GM21423 (cell line): ENCODE measurements around the gene PODXL2.

ENCODE experiments used
- ATAC-seq: cut with Tn5 transposase; IDR thresholded peaks from one replicate; pipeline ENCODE4 v1.9.1; 2021; ENCODE audit warnings: mild to moderate bottlenecking, moderate library complexity; ENCODE audit not compliant: unreplicated experiment

PODXL2 gene

DNA sequence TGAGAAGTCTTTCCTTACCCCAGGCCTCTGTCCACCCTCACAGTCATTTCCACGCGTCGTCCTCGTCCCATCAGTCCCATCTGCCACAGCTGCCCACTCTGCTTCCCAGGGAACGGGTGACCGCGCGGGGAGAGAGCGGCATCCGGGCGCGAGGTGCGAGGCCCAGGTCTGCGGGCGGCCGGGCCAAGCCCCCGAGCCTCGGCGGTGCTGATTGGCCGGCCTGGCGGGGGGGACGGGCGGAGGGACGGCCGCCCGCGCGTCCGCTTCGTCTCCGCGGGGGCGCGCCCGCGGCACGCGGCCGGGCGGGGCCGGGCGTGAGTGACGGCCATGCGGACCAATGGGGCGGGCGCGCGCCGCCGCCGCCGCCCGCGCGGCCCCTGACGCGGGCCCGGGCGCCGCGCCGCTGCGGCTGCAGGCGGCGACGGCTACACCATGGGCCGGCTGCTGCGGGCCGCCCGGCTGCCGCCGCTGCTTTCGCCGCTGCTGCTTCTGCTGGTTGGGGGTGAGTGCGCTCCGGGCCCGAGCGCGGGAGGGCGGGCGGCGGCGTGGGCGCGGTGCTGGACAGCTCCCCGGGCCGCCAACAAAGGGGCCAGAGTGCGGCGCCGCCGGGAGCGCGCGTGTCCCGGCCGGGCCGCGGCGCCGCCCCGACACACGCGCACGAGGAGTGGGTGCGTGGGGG lies at the start of gene PODXL2:
PODXL2 (plus strand) TSS at position 398 of the 679 bp plus-strand sequence; CDS start at position 433, 35 bp downstream.
- peak; percentile 47 for ATAC-seq

GRCh38 chr3:127580327-127581060 lies 48.5 kb upstream of the PODXL2 start:
- no peak for ATAC-seq

DNA sequence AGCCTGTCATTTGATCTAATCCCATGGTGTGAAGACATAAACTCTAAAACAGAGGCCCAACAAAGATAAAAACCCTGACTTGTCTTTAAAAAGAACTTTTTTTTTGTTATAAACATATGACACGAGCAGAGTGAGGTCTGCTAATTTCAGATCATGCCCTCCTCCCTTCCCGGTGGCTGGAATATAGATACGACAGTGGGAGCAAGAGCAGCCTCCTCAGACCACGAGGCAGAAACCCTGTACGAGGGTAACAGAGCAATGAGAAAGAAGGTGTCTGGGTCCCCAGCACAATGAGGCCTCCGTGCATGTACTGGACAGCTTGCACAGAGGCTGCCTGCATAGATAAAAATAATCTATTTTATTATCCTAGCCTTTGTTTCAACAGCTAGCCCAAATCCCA lies 44.3 kb upstream of the PODXL2 start:
- ATAC-seq = no peak

DNA sequence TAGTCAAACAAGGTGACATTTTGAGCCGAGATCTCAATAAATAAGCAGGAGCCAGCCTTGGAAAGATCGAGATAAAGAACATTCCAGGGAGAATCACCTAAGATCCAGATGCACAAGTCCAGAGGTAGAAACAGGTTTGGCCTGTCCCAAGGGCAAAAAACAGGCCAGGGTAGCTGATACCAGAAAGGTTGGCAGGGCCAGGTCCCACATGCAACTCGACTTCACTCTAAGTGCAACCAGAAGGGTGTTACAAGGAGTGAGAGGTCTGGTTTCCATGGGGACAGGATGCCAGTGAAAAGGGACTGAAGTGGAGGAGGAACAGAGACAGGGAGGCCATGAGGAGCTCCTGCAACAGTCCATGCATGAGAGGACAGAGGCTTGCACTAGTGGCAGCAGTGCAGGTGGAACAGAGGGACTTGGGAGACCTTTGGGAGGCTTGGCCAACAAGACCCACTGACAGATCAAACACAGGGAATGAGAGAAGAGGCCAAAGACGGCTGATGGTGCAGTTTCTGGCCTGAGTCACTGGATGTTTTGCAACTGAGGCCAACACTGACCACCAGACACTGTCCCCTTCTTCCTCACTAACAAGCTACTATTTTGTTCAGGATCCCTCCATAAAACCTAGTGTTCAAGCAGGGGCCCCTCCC lies 43.7 kb upstream of the PODXL2 start:
- no peak for ATAC-seq

- ATAC-seq = no peak
Measured at GRCh38 chr3:127585813-127586413, 43.1 kb upstream of the PODXL2 start.

GRCh38 chr3:127587876-127588275 lies 41.1 kb upstream of the PODXL2 start:
- ATAC-seq = no peak

GRCh38 chr3:127588806-127589577 lies 40.0 kb upstream of the PODXL2 start:
- no peak for ATAC-seq

DNA sequence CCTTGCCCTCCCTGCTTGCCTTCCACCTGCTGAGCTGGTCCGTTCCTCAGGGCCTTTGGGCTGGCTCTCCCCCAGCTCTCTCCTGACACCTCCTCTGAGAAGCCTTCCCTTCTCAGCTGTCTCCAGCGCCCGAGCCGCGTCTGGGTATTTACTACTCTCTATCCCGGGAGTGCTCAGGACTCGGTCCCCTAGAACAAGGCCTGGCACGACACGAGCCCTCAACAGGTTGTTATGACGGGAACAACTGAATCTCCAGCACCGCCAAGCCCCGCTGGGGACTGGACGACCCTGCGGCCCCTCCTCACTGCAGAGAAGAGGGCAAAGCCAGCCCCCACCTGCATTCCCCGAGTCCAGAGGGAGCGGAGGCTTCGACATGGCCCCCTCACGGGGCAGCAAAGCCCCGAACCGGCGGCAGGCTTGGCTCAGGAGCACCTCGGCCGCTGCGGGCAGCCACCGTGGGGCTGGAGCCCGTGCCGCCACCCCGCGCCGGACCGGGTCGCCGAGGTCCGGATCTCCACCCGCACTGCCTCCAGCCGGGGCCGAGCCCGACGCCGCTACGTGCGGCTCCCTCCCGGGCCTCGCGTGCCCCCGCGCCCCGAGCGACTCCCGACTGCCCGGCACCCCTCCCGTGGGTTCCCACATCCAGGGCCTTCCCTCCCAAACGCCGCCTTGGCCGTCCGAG lies 39.2 kb upstream of the PODXL2 start:
- peak; percentile 1 for ATAC-seq

- peak; percentile 28 for ATAC-seq
Measured at GRCh38 chr3:127590282-127590592, 38.7 kb upstream of the PODXL2 start.

GRCh38 chr3:127590593-127591465 lies 38.2 kb upstream of the PODXL2 start, which contains the start of gene TPRA1:
TSS of gene TPRA1 (minus strand) at chr3:127590733. CDS start at chr3:127580146, 10,587 bp downstream.
- peak; percentile 70 for ATAC-seq

- ATAC-seq = no peak
Measured at GRCh38 chr3:127593178-127593577, 35.8 kb upstream of the PODXL2 start.

- ATAC-seq = no peak
Measured at GRCh38 chr3:127595303-127595702, 33.7 kb upstream of the PODXL2 start.

DNA sequence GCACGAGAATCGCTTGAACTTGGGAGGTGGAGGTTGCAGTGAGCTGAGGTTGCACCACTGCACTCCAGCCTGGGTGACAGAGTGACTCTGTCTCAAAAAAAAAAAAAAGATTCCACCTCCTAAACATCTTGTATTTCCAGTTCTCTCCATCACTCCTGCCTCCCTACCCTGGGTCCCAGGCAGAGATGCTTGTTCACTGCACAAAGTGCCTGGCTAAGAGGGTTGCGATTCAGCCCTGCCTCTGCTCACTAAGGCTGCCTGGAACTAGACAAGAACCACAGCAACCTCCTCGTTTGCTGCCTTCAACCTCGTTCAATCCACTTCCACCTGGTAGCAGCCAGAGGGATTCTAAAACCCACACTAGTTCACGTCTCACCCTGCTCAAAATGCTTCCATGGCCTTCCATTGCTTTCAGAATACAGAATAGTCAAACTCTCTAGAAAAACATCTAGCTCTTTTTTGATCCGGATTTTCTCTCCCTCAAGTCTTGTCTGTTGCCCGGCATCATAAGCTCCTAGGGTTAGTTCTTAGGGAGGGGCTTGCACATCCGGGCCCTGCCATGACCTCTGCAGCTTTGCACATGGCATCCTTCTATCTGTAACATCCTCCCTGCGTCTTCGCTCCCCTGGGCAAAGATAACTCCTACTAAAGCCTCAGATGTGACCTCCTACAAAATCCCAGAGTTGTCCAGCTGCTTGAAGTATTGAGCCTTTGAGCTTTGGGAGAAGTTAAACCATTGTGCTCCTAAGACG lies 31.8 kb upstream of the PODXL2 start:
- ATAC-seq = no peak

DNA sequence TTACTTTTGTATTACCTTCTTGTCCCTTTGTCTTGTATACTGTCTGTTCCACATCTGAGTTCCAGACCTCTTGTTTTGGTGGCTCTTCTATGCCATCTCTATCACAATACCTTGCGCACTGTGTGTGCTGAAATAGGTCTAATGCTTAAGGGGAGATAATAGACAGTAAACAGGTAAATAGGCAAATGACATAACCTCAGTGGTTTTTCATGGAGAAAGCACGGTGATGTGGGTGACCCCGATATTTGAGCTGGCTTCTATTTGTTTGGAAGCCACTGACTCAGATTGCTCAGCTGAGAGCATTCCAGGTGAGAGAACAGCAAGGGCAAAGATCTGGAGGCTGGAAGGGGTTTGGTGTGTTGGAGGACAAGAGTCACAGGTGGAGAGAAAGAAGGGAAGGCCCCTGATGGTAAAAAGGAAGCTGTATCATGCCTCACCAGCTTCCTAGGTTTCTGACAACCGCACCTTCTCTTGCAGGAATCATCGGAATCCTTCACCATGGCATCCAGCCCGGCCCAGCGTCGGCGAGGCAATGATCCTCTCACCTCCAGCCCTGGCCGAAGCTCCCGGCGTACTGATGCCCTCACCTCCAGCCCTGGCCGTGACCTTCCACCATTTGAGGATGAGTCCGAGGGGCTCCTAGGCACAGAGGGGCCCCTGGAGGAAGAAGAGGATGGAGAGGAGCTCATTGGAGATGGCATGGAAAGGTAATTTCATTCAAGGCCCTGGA lies 30.0 kb upstream of the PODXL2 start:
- ATAC-seq = no peak

DNA sequence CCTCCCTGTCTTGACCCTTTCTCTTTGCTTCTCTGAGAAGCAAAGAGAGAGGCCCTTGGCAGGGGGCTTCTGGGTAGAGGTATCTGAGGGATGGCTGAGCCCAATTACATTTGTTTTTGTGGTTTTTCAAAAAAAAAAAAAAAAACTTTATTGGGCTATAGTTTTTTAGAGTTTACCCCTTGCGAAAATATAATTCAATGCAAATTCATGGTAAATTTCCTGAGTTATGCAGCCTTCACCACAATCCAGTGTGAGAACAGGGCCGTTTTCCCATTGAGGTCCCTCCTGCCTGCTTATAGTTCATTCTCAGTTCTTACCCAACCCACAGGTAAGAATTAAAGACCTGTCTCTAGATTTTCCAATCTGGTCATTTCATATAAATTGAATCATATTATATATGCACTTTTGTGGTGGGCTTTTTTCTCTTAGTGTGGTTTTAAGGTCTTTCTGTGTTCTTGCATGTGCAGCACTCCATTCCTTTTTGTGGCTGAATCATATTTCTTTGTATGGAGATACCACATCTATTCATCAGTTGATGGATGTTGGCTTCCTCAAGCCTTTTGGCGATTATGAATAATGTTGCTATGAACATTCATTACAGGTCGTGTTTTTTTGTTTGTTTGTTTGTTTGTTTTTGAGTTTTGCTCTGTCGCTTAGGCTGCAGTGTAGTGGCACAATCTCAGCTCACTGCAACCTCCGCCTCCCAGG lies 28.1 kb upstream of the PODXL2 start:
- ATAC-seq = no peak

GRCh38 chr3:127604035-127604434 lies 24.9 kb upstream of the PODXL2 start:
- peak; percentile 62 for ATAC-seq

GRCh38 chr3:127604546-127605165 lies 24.3 kb upstream of the PODXL2 start:
- ATAC-seq = no peak
